Measurements from ENCODE around the gene ADGRL3. TPM values are rescaled to one million over a fixed set of nuclear protein-coding genes. Genes with fewer than 3 reads are reported as not detected.

Gene ADGRL3
- total RNA-seq, 1 donor from 2014 or later, result 6.1 TPM

DNA sequence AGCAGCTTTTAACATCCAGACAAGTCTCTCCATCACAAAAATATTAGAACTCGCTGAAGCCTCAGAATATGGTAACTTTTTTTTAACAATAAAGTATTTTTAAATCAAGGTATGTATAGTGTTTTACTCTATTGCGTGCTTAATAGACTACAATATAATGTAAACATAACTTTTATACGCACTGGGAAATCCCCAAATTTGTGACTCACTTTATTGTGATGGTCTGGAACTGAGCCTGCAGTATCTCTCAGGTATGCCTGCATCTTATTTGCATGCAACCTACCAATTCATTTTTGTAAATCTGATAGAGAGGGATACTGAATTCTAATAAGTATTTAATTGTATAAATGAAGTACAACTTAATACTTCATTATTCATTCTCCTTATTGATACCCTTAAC is 823.5 kb downstream of the ADGRL3 start:
- TF ChIP-seq, protein P1, sequence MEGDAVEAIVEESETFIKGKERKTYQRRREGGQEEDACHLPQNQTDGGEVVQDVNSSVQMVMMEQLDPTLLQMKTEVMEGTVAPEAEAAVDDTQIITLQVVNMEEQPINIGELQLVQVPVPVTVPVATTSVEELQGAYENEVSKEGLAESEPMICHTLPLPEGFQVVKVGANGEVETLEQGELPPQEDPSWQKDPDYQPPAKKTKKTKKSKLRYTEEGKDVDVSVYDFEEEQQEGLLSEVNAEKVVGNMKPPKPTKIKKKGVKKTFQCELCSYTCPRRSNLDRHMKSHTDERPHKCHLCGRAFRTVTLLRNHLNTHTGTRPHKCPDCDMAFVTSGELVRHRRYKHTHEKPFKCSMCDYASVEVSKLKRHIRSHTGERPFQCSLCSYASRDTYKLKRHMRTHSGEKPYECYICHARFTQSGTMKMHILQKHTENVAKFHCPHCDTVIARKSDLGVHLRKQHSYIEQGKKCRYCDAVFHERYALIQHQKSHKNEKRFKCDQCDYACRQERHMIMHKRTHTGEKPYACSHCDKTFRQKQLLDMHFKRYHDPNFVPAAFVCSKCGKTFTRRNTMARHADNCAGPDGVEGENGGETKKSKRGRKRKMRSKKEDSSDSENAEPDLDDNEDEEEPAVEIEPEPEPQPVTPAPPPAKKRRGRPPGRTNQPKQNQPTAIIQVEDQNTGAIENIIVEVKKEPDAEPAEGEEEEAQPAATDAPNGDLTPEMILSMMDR (IDR thresholded peaks at IDR 0.05; ENCODE audit: borderline replicate concordance), result no peak
- Histone ChIP-seq H3K27me3 (ENCODE audit: low read depth) (no peaks in the 10 kb centered on the region), H3K27ac (replicated peaks) (no peak overlapping the region), H3K4me1 (no peaks in the 10 kb centered on the region), H3K4me3 (no peak overlapping the region), H3K9me3 (replicated peaks) (no peaks in the 10 kb centered on the region), H3K36me3 (no peaks in the 10 kb centered on the region)
- no peak for DNase-seq
- intact Hi-C loops (cut with micrococcal nuclease), result no loop called here

GRCh38 chr4:62028745-62029144 is 828.6 kb downstream of the ADGRL3 start:
- Histone ChIP-seq H3K36me3 (no peaks in the 10 kb centered on the region), H3K4me1 (no peaks in the 10 kb centered on the region), H3K4me3 (no peak overlapping the region), H3K27me3 (ENCODE audit: low read depth) (no peaks in the 10 kb centered on the region), H3K27ac (replicated peaks) (no peak overlapping the region), H3K9me3 (replicated peaks) (no peaks in the 10 kb centered on the region)
- intact Hi-C loops (cut with micrococcal nuclease), result no loop called here
- DNase-seq, result no peak
- TF ChIP-seq, protein P1 (IDR thresholded peaks at IDR 0.05; ENCODE audit: borderline replicate concordance), result no peak

DNA sequence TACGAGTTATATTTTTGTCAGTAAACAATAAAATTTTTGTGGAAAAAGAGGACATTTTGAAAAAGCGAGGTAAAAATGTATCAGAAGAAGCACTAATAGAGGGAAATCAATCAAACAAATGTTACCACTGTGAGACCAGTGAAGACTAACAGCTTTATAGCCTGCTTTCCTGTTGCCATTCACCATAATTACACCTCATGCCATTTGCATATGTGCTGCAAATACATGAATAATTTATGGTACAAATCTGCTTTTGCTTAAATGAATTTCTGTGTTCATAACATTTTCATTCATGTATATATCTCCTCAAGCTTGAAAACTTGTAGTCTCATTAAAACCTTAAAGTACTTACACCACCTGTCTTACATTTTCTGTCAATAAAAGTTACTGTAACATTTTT is 830.8 kb downstream of the ADGRL3 start:
- Histone ChIP-seq H3K27me3 (ENCODE audit: low read depth) (no peaks in the 10 kb centered on the region), H3K9me3 (replicated peaks) (no peaks in the 10 kb centered on the region), H3K36me3 (no peaks in the 10 kb centered on the region), H3K4me1 (no peaks in the 10 kb centered on the region), H3K4me3 (no peak overlapping the region), H3K27ac (replicated peaks) (no peak overlapping the region)
- no peak for DNase-seq
- TF ChIP-seq, protein P1 (IDR thresholded peaks at IDR 0.05; ENCODE audit: borderline replicate concordance), result no peak
- intact Hi-C loops (cut with micrococcal nuclease), result no loop called here

- no peak overlapping the region for H3K4me3 ChIP-seq
- no peaks in the 10 kb centered on the region for H3K27me3 ChIP-seq (ENCODE audit: low read depth)
- intact Hi-C loops (cut with micrococcal nuclease), result no loop called here
- no peak for DNase-seq
- H3K9me3 ChIP-seq (replicated peaks), result no peaks in the 10 kb centered on the region
- no peak overlapping the region for H3K27ac ChIP-seq (replicated peaks)
- TF ChIP-seq, protein P1 (IDR thresholded peaks at IDR 0.05; ENCODE audit: borderline replicate concordance), result no peak
- no peaks in the 10 kb centered on the region for H3K4me1 ChIP-seq
- no peaks in the 10 kb centered on the region for H3K36me3 ChIP-seq
Measured at GRCh38 chr4:62037571-62037970, 837.4 kb downstream of the ADGRL3 start.

DNA sequence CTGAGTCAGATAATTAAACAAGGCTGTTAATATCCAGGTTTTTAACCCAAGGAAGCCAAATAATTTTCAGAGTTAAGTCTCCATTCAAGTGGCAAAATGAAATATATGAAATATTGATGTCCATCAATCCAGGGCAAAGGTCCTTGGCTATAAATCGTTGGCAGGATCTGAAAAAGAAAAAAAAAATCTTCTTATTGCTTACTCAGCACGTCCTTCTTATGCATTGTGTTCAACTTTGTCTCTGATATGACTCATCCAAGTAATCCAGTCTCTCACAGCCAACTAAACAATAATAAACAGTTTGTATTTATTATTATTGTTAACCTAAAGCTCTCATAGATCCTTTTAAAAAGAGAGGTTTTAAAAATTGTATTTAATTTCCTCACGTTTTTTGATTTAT is 851.2 kb downstream of the ADGRL3 start:
- Histone ChIP-seq H3K4me1 (no peaks in the 10 kb centered on the region), H3K36me3 (no peaks in the 10 kb centered on the region), H3K27me3 (ENCODE audit: low read depth) (no peaks in the 10 kb centered on the region), H3K9me3 (replicated peaks) (no peaks in the 10 kb centered on the region), H3K27ac (replicated peaks) (no peak overlapping the region), H3K4me3 (no peak overlapping the region)
- DNase-seq, result no peak
- intact Hi-C loops (cut with micrococcal nuclease), result no loop called here
- TF ChIP-seq, protein P1 (IDR thresholded peaks at IDR 0.05; ENCODE audit: borderline replicate concordance), result no peak

GRCh38 chr4:62053974-62054373 is 853.8 kb downstream of the ADGRL3 start:
- H3K4me1 ChIP-seq, result no peaks in the 10 kb centered on the region
- TF ChIP-seq, protein P1 (IDR thresholded peaks at IDR 0.05; ENCODE audit: borderline replicate concordance), result no peak
- DNase-seq, result no peak
- no peak overlapping the region for H3K27ac ChIP-seq (replicated peaks)
- no peaks in the 10 kb centered on the region for H3K27me3 ChIP-seq (ENCODE audit: low read depth)
- H3K9me3 ChIP-seq (replicated peaks), result no peaks in the 10 kb centered on the region
- intact Hi-C loops (cut with micrococcal nuclease), result no loop called here
- no peak overlapping the region for H3K4me3 ChIP-seq
- H3K36me3 ChIP-seq, result no peaks in the 10 kb centered on the region
